H9 (cell line): ENCODE measurements around the gene COMT. TPM values are rescaled to one million over a fixed set of nuclear protein-coding genes. Genes with fewer than 3 reads are reported as not detected.

Experiments
- DNase-seq: peaks from one replicate; pipeline ENCODE4 v3.0.0-alpha.2; 2017
- H2AFZ ChIP-seq: one replicate; pipeline ENCODE4 v1.6.1; 2013; ENCODE audit warnings: mild to moderate bottlenecking, low read length, control low read depth, moderate library complexity
- H2AK5ac ChIP-seq: 2 replicates; pipeline ENCODE4 v1.6.1; 2013; ENCODE audit warnings: low read length, control low read depth, mixed read lengths; ENCODE audit not compliant: insufficient read length
- H2BK120ac ChIP-seq: one replicate; pipeline ENCODE4 v1.6.1; 2013; ENCODE audit warnings: low read depth, mild to moderate bottlenecking, low read length, control low read depth, inconsistent platforms; ENCODE audit not compliant: poor library complexity, severe bottlenecking
- H2BK12ac ChIP-seq: 2 replicates; pipeline ENCODE4 v1.6.1; 2013; ENCODE audit warnings: low read length, control low read depth, mixed read lengths, low read depth; ENCODE audit not compliant: insufficient read length
- H2BK15ac ChIP-seq: 2 replicates; pipeline ENCODE4 v1.6.1; 2013; ENCODE audit warnings: low read depth, low read length, control low read depth
- H2BK20ac ChIP-seq: one replicate; pipeline ENCODE4 v1.6.1; 2013; ENCODE audit warnings: low read depth, mild to moderate bottlenecking, low read length, control low read depth, inconsistent platforms; ENCODE audit not compliant: poor library complexity, severe bottlenecking
- H2BK5ac ChIP-seq: 2 replicates; pipeline ENCODE4 v1.6.1; 2013; ENCODE audit warnings: low read length, control low read depth, mixed read lengths; ENCODE audit not compliant: insufficient read length
- H3K14ac ChIP-seq: 2 replicates; pipeline ENCODE4 v1.6.1; 2013; ENCODE audit warnings: low read length, control low read depth; ENCODE audit not compliant: insufficient read depth
- H3K18ac ChIP-seq: 2 replicates; pipeline ENCODE4 v1.6.1; 2013; ENCODE audit warnings: low read depth, mild to moderate bottlenecking, mixed read lengths, low read length, control low read depth; ENCODE audit not compliant: insufficient read length
- H3K23ac ChIP-seq: 2 replicates; pipeline ENCODE4 v1.6.1; 2013; ENCODE audit warnings: low read length, control low read depth, mixed read lengths, low read depth; ENCODE audit not compliant: insufficient read length
- H3K23me2 ChIP-seq: 2 replicates; pipeline ENCODE4 v1.6.1; 2013; ENCODE audit warnings: low read depth, mild to moderate bottlenecking, mixed read lengths, low read length, control low read depth; ENCODE audit not compliant: insufficient read length, poor library complexity, severe bottlenecking
- H3K27ac ChIP-seq: 2 replicates; pipeline ENCODE4 v1.5.1; 2013; ENCODE audit warnings: low read length, control low read depth, mixed read lengths, low read depth; ENCODE audit not compliant: insufficient read length
- H3K27me3 ChIP-seq: 2 replicates; pipeline ENCODE4 v1.6.1; 2013; ENCODE audit warnings: low read length, control low read depth, inconsistent platforms; ENCODE audit not compliant: insufficient read depth
- H3K4ac ChIP-seq: 2 replicates; pipeline ENCODE4 v1.6.1; 2013; ENCODE audit warnings: low read depth, mild to moderate bottlenecking, control low read depth, inconsistent platforms, low read length, moderate library complexity
- H3K4me1 ChIP-seq: 2 replicates; pipeline ENCODE4 v1.6.1; 2013; ENCODE audit warnings: low read length, control low read depth, inconsistent platforms; ENCODE audit not compliant: insufficient read depth
- H3K4me2 ChIP-seq: 2 replicates; pipeline ENCODE4 v1.6.1; 2013; ENCODE audit warnings: low read length, control low read depth, mixed read lengths; ENCODE audit not compliant: insufficient read length, insufficient read depth
- H3K56ac ChIP-seq: 2 replicates; pipeline ENCODE4 v1.6.1; 2013; ENCODE audit warnings: low read depth, mild to moderate bottlenecking, mixed read lengths, low read length, control low read depth; ENCODE audit not compliant: insufficient read length
- H3K79me1 ChIP-seq: 2 replicates; pipeline ENCODE4 v1.6.1; 2013; ENCODE audit warnings: low read depth, mild to moderate bottlenecking, moderate library complexity, low read length, control low read depth, inconsistent platforms; ENCODE audit not compliant: insufficient read depth, poor library complexity, severe bottlenecking
- H3K79me2 ChIP-seq: 2 replicates; pipeline ENCODE4 v1.6.1; 2013; ENCODE audit warnings: low read length, control low read depth, inconsistent platforms; ENCODE audit not compliant: insufficient read depth
- H3K9ac ChIP-seq: 2 replicates; pipeline ENCODE4 v1.6.1; 2013; ENCODE audit warnings: low read length, control low read depth, mixed read lengths; ENCODE audit not compliant: insufficient read length; ENCODE audit errors: extremely low read depth
- H3K9me3 ChIP-seq: one replicate; pipeline ENCODE4 v1.6.1; 2013; ENCODE audit warnings: low read depth, low read length, inconsistent platforms; ENCODE audit not compliant: control insufficient read depth
- H3T11ph ChIP-seq: one replicate; pipeline ENCODE4 v1.6.1; 2013; ENCODE audit warnings: mild to moderate bottlenecking, low read length, control low read depth, inconsistent platforms
- H4K20me1 ChIP-seq: one replicate; pipeline ENCODE4 v1.6.1; 2013; ENCODE audit not compliant: control insufficient read depth, insufficient read length, insufficient read depth
- H4K5ac ChIP-seq: 2 replicates; pipeline ENCODE4 v1.6.1; 2013; ENCODE audit warnings: low read depth, mild to moderate bottlenecking, mixed read lengths, low read length, control low read depth; ENCODE audit not compliant: insufficient read length
- H4K8ac ChIP-seq: replicated peaks from 2 replicates; pipeline ENCODE4 v1.6.1; 2013; ENCODE audit warnings: low read length, control low read depth, mixed read lengths, low read depth; ENCODE audit not compliant: insufficient read length
- H4K91ac ChIP-seq: 2 replicates; pipeline ENCODE4 v1.6.1; 2013; ENCODE audit warnings: low read depth, mild to moderate bottlenecking, moderate library complexity, mixed read lengths, low read length, control low read depth; ENCODE audit not compliant: insufficient read length
- H3K27ac Mint-ChIP-seq, 3 experiments: 2 replicates in 2 of 3; 3 replicates in 1 of 3; pipeline ENCODE4 v1.8.0; 2020 to 2021; ENCODE audit warnings: mixed read lengths in 3 of 3, mild to moderate bottlenecking in 1 of 3, moderate library complexity in 1 of 3
- H3K27me3 Mint-ChIP-seq: 2 replicates; pipeline ENCODE4 v1.8.0; 2021; ENCODE audit warnings: low read depth, mild to moderate bottlenecking, moderate library complexity, mixed read lengths
- H3K36me3 Mint-ChIP-seq, 3 experiments: 2 replicates in 2 of 3; 3 replicates in 1 of 3; pipeline ENCODE4 v1.8.0; 2020 to 2021; ENCODE audit warnings: low read depth in 3 of 3, mixed read lengths in 3 of 3; ENCODE audit not compliant: insufficient read depth in 1 of 3
- H3K4me1 Mint-ChIP-seq, 2 experiments: 2 replicates each; pipeline ENCODE4 v1.8.0; 2020; ENCODE audit warnings: mixed read lengths in 2 of 2
- H3K4me3 Mint-ChIP-seq, 2 experiments: 2 replicates in 1 of 2; 3 replicates in 1 of 2; pipeline ENCODE4 v1.8.0; 2020 to 2021; ENCODE audit warnings: mild to moderate bottlenecking in 2 of 2, mixed read lengths in 2 of 2, moderate library complexity in 1 of 2
- H3K9me3 Mint-ChIP-seq, 2 experiments: 2 replicates in 1 of 2; 3 replicates in 1 of 2; pipeline ENCODE4 v1.8.0; 2020; ENCODE audit warnings: mild to moderate bottlenecking in 2 of 2, mixed read lengths in 2 of 2, moderate library complexity in 1 of 2
- CTCF ChIP-seq: fragments of 200-600 bp; sonication (generic); conservative IDR thresholded peaks from 3 replicates; pipeline ENCODE4 v1.8.0; 2021; ENCODE audit warnings: antibody characterized with exemption, mild to moderate bottlenecking
- WGBS: extraction: QIAGEN DNeasy Blood & Tissue Kit; methylation state at CpG from one replicate; pipeline ENCODE4 v1.1.7; 2013; ENCODE audit warnings: missing lambda C conversion rate, low lambda C conversion rate, mixed read lengths; ENCODE audit not compliant: insufficient read length; ENCODE audit errors: extremely low coverage; 5-methylcytosine and 5-hydroxymethylcytosine counted together
- total RNA-seq: library from RNA; stranded (reverse); gene quantifications from 2 replicates; pipeline ENCODE4 v1.2.1, GENCODE V29; 2021

COMT gene
- total RNA-seq, 1 experiment from 2014 or later = 42.2 TPM

- H3K79me1 ChIP-seq = no peaks in the 10 kb centered on the region
- no peak for DNase-seq
- no peak overlapping the region for H3K56ac ChIP-seq
- no peak overlapping the region for H3K9ac ChIP-seq
- H4K91ac ChIP-seq = no peak overlapping the region
- no peak overlapping the region for H2BK5ac ChIP-seq
- H3K4me1 ChIP-seq = no peaks in the 10 kb centered on the region
- no peak overlapping the region for H3K4ac ChIP-seq
- H3K27me3 ChIP-seq = no peaks in the 10 kb centered on the region
- H2AFZ ChIP-seq = no peak overlapping the region
- Mint-ChIP-seq H3K9me3 (no peaks in the 10 kb centered on the region), H3K27ac (no peak overlapping the region), H3K36me3 (peaks cover 2 to 7% (median 6%) of the 10 kb centered on the region in 3 experiments; a peak in 3 of 7 replicates), H3K27me3 (no peaks in the 10 kb centered on the region), H3K4me1 (peaks cover 13 to 14% of the 10 kb centered on the region in 2 experiments), H3K4me3 (no peak overlapping the region)
- H3K4me2 ChIP-seq = no peak overlapping the region
- H2BK120ac ChIP-seq = no peak overlapping the region
- no peak overlapping the region for H4K8ac ChIP-seq
- no peaks in the 10 kb centered on the region for H3K79me2 ChIP-seq
- H3K9me3 ChIP-seq = no peaks in the 10 kb centered on the region
- no peak overlapping the region for H3K23ac ChIP-seq
- H3K23me2 ChIP-seq = no peaks in the 10 kb centered on the region
- no peak overlapping the region for H2BK20ac ChIP-seq
- no peak overlapping the region for H3K14ac ChIP-seq
- H4K20me1 ChIP-seq = no peaks in the 10 kb centered on the region
- H3K18ac ChIP-seq = no peak overlapping the region
- H2BK12ac ChIP-seq = no peak overlapping the region
- TF ChIP-seq CTCF = no peak
- no CpG with 5 or more reads among the region's 15 CpGs for WGBS
- no peak overlapping the region for H3T11ph ChIP-seq
- H2AK5ac ChIP-seq = no peak overlapping the region
- H4K5ac ChIP-seq = no peak overlapping the region
- H2BK15ac ChIP-seq = no peak overlapping the region
- no peak overlapping the region for H3K27ac ChIP-seq
These were observed 44.8 kb upstream of the COMT start for GRCh38 chr22:19896665-19897355.
